HG02870 (cell line): ENCODE results near the gene SYNM.
"Not testable (repeated sequence)": the region's sequence is repeated elsewhere in the genome, so short reads cannot be mapped to it uniquely, and the experiment has no call there.

ENCODE experiments used
- ATAC-seq: cut with Tn5 transposase; IDR thresholded peaks from one replicate; pipeline ENCODE4 v1.9.1; 2021; ENCODE audit warnings: mild to moderate bottlenecking, moderate library complexity; ENCODE audit not compliant: unreplicated experiment

SYNM gene

DNA sequence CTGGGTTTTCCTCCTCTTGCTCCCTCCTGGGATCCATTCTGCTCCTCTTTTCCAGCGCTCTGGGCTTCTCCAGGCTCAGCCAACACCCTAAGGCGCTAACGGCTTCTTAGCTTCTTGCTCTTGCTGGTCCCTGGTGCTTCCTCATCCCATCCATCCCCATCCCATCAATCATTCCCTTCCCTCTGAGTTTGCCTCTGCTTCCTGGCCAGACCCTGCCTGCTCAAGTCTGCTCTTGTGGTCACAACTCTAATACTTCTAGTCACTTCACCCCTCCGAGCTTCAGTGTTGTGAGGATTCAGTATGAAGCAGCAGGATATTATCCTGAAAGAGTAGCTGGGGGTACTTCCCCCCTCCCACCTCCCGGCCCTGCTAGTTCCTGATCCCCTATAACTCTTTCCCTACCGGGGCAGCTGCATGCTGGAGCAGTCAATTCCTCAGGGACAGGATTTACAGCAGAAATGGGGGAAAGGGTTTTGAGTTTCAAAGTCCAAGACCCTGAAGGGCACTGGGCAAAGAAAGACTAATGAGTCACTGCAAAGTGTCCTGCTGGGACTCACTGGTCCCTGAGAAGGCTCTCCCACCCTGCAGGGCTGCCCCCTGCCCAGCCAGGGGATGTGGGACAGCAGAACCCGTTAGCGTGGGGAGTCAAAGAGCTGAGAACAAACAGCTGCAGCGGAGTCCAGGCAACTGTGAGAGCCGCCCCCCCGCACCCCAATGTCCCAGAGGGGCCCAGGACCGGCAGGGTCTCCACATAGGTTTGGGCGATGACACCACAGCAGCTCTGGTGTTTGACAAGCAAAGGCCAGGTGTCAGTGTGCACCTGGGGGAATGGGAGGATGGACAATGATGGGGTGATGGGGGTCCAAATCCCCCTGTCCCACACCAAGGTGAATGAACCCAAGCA is 2.3 kb upstream of the SYNM start:
- ATAC-seq, result no peak

- ATAC-seq, result no peak
These were observed 1.6 kb upstream of the SYNM start for GRCh38 chr15:99103279-99103678.

- ATAC-seq, result peak; percentile 41
These were observed 848 bp downstream of the SYNM start for GRCh38 chr15:99105514-99106341.

GRCh38 chr15:99106417-99107220 is 1.7 kb downstream of the SYNM start:
- no peak for ATAC-seq

DNA sequence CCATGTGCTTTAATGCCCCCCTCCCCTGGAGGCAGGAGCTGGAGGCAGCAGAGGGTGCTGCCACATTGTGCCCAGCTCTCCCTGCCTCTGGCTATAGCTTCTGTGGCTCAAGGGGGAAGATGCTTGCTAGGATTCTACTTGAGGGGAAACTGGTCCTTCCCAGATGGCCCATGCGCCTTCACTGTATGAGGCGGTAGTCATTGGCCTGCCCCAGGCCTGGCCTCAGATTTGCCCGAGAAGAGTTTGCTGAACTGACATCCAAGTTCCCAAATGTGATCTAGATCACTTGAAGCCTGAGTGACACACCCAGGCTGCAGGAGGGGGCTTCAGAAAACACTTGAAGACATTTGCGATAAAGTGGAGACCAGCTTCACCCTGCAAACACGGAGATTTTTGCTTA is 4.1 kb downstream of the SYNM start:
- ATAC-seq, result no peak

DNA sequence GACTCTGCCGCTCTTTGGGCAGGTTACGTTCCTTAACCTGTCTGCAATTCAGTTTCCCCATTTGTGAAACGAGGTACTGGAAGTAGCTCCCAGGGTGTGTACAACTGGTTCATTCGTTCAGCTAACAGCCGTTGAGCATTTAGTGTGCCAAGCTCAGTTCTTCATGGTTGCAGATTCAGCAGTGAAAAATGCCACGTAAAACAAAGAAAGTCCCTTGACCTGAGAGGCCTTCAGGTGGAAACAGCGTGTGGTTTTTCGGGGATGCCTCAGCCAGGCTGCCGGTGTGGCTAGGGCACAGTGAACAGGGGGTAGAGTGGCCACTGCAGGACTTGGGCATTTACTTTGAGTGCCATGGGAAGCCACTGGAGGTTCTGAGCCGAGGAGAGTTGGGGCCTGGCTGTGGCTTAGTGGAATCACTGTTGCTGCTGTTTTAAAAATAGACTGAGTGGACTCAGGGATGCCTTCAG is 4.7 kb downstream of the SYNM start:
- no peak for ATAC-seq

DNA sequence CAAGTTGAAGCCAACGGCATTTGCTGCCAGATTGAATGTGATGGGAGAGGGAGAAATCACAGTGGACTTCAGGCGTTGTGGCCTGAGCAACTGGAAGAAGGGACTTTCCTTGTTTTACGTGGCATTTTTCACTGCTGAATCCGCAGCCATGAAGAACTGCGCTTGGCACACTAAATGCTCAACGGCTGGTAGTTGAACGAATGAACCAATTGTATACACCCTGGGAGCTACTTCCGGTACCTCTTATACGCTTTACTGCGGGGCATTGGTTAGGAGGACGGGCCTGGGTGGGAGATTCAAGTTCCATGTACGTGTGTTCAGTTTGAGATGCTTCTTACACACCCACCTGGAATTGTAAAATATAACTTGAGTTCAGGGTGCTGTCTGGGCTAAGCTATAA is 5.2 kb downstream of the SYNM start:
- no peak for ATAC-seq

DNA sequence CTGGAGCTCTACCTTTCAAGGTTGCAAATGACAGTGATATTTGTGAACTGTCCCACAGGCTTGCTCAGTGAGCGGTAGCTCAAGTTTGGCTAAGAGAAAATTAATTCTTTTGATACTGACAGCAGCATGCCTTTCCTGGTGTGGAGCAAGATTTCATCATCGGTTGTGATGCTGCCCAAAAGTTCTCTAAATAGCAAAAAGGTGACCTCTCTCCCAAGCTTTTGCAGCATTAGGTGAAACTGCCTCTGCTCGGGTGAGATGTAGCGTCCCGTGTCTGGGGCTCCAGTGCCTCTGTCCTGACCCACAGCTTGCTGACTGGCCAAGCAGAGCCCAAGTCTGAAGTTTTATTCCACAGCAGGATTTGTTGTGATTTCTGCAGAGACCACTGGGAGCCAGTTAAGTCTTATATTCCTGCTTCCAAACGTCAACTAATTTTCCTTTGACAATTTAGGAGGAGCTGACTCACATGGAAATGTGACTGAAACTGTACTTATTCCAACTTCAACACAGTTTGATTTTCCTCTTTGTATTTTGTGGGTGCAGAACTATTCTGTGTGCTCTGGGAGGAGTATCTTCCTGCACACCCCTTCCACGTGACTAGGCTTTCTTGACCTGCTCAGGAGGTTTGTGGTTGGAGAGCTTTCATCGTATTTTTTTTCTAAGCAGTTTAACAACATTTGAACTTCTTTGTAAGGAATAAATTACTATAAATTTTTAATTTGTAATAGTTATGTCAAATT is 5.9 kb downstream of the SYNM start:
- ATAC-seq, result no peak

DNA sequence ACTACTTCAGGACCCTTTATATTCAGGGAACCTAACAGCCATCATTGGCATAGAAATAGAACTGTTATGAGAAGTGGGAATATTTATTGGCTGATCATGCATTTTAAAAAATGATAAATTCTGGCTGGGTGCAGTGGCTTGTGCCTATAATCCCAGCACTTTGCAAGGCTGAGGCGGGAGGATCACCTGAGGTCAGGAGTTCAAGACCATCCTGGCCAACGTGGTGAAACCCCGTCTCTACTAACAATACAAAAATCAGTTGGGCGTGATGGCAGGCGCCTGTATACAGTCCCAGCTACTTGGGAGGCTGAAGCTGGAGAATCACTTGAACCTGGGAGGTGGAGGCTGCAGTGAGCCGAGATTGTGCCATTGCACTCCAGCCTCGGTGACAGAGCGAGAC is 6.8 kb downstream of the SYNM start:
- ATAC-seq, result not testable (repeated sequence)

DNA sequence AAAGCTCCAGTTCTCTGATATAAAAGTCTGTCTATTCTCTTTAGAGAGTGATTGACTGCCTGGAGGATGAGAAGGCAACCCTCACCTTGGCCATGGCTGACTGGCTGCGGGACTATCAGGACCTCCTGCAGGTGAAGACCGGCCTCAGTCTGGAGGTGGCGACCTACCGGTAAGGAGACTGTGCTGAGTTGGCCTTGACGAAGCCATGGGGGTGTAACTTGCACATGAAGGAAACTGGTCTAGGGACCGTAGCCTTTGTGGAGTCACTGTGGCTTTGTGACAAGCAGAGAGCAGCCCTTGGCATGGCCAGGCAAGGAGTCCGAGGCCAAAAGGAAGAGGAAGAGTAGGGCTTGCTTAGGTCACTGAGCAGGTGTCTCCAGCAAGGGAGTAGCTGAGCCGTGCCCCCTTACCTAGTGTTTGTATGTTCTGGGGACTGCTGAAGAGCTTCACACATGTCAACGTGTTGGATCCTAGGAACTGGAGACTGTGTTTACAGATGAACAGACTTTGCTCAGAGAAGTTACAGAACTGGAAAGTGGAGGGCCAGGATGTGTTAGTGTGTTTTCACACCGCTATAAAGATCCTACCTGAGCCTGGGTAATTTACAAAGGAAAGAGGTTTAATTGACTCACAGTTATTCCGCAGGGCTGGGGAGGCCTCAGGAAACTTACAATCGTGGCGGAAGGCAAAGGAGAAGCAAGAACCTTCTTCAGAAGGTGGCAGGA is 8.8 kb downstream of the SYNM start:
- ATAC-seq, result no peak

- ATAC-seq, result no peak
These were observed 9.8 kb downstream of the SYNM start for GRCh38 chr15:99114511-99115299.

DNA sequence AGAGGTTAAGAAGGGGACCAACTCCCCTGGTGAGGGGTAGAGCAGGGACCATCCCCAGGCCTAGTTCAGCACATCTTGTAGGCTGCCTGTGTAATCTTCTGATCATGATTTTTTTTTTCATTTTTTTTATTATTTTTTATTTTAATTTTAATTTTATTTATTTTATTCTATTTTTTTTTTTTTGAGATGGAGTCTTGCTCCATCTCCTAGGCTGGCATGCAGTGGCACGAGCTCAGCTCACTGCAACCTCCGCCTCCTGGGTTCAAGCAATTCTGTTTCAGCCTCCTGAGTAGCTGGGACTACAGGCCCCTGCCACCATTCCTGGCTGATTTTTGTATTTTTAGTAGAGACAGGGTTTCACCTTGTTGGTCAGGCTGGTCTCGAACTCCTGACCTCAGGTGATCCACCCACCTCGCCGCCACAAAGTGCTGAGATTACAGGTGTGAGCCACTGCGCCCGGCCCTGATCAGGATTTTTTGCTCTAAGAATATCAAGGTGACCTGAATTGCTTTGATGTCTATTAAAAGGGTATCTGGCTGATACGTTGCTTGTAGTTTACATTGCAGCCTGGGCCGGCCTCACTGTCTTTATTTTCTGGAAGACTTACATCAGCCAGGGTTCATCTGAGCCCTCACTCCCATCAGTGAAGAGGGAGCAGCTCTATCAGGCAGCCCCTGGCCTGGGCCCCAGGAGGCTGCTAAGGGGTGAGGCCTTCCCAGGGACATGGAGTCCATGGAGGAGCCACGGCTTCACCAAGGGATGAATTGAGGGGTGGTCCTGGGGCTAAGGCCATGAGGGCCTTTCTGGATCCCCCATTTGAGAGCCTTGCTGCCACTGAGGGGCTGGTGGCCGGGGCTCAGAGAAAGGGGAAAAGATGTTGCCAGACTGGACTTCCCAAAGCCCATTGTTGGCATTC is 10.7 kb downstream of the SYNM start:
- ATAC-seq, result no peak

GRCh38 chr15:99117111-99117510 is 12.2 kb downstream of the SYNM start:
- no peak for ATAC-seq

DNA sequence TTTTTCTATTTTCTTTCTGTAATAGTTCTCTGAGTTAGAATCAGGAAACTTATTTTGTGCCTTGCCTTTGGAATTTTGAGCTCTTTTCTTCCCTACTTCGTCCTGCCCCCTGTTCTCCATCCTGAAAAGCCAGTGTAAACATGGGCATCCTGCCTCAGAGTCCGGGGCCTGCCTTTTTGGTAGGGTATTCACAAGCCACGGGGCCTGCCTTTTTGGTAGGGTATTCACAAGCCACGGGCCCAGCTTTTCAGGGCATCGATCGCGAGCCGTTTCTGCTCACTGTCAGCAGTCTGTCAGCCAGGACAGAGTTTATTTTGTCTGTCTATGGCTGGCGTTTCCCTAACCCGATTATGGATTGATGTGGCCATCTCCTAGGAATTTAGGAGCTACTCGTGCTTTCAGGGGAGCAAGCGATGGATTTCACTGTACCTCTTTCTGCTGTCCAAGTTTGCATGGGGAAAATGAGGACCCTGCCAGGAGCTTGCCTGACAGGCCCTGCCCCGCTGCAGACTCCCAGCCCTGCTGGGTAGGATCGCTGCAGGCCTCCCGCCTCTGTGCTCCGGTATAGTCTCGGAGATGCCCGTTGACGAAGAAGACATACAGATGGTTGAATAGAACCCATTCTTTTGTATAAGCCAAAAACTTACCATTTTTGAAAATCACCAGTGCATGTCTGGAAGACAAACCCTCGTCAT is 12.8 kb downstream of the SYNM start:
- no peak for ATAC-seq

DNA sequence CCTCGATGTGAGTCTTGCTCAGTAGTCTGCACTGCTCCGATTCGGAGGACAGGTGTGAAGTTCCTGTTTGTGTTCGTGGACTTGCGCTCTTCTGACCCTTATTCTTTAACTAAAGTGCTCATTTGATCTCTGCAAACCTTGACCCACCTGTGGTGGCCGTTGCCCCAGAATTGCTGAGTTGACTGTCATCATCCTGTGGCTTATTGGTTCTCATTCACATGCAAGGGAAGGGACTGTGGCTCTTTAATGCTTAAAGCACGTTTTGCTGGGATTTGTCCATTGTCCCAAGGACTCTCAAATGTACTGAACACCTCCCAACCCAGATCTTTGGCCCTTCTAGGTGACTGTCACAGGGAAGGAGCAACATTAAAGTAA is 13.4 kb downstream of the SYNM start:
- ATAC-seq, result no peak

GRCh38 chr15:99118801-99119546 is 14.1 kb downstream of the SYNM start:
- no peak for ATAC-seq
